ENCODE measurements around the gene ARHGAP22. TPM values are rescaled to one million over a fixed set of nuclear protein-coding genes. Genes with fewer than 3 reads are reported as not detected.

Gene ARHGAP22
- total RNA-seq, 1 experiment from 2014 or later: 0.53 TPM

DNA sequence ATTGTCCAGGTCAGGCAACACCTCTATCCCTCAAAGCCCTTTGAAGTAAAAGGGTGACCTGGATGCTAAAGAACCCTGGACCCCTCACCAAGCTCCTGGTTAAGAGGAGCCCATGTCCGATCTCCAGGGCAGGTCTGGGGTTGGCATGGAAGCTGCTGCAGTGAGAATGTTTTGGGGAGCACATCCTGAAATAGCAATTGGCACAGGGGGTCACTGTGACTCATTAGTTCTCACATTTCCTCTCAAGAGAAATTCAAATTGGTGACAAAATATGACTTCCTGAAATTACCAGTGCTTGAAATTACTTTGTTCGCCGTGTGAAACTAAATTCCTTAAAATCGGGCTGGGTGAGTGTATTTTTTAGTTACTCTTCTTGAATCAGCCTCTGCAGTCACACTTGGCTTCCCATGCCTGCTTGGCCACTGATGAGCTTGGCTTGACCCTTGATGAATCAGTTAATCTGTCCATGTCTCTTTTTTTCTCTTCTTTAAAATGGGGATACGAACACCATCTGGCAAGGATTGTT lies 18.8 kb upstream of the ARHGAP22 start:
- Histone ChIP-seq H3K27me3 (replicated peaks) (no peaks in the 10 kb centered on the region), H3K4me1 (replicated peaks) (no peaks in the 10 kb centered on the region), H3K36me3 (no peaks in the 10 kb centered on the region), H3K4me3 (no peak overlapping the region), H3K27ac (no peak overlapping the region), H3K9me3 (replicated peaks) (no peaks in the 10 kb centered on the region)
- no peak for DNase-seq (ENCODE audit: low read depth in 1 of 2, low spot score in 2 of 2)

DNA sequence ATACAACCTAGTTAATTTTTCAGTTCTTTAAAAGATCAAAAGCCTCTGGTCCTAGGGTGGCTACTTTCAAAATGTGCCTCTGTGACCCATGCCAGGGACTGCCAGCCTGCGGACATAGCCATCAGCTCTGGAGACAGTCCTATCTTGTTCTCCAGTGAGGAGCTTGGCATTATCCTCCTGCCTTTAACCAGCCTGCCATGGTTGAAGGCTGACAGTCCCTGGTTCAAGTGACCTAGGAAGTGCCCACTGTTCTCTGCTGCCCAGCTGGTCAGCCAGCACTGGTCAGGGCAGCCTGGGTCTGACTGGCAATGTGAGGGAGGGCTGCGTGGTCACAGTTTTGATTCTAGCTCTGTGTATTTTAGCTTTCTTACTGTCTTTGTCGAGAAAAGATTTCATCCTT lies 18.1 kb upstream of the ARHGAP22 start:
- DNase-seq (ENCODE audit: low read depth in 1 of 2, low spot score in 2 of 2): no peak
- H3K4me3 ChIP-seq: no peak overlapping the region
- H3K27me3 ChIP-seq (replicated peaks): no peaks in the 10 kb centered on the region
- no peaks in the 10 kb centered on the region for H3K9me3 ChIP-seq (replicated peaks)
- H3K27ac ChIP-seq: no peak overlapping the region
- no peaks in the 10 kb centered on the region for H3K4me1 ChIP-seq (replicated peaks)
- no peaks in the 10 kb centered on the region for H3K36me3 ChIP-seq

- Histone ChIP-seq H3K36me3 (no peaks in the 10 kb centered on the region), H3K9me3 (replicated peaks) (no peaks in the 10 kb centered on the region), H3K4me1 (replicated peaks) (no peaks in the 10 kb centered on the region), H3K27ac (no peak overlapping the region), H3K4me3 (no peak overlapping the region), H3K27me3 (replicated peaks) (no peaks in the 10 kb centered on the region)
- no peak for DNase-seq (ENCODE audit: low read depth in 1 of 2, low spot score in 2 of 2)
These were observed 15.8 kb upstream of the ARHGAP22 start for GRCh38 chr10:48620719-48621118.

- H3K27me3 ChIP-seq (replicated peaks): no peaks in the 10 kb centered on the region
- no peaks in the 10 kb centered on the region for H3K36me3 ChIP-seq
- no peaks in the 10 kb centered on the region for H3K9me3 ChIP-seq (replicated peaks)
- DNase-seq (ENCODE audit: low read depth in 1 of 2, low spot score in 2 of 2): no peak
- no peak overlapping the region for H3K4me3 ChIP-seq
- H3K4me1 ChIP-seq (replicated peaks): no peaks in the 10 kb centered on the region
- H3K27ac ChIP-seq: no peak overlapping the region
These were observed 11.6 kb upstream of the ARHGAP22 start for GRCh38 chr10:48616436-48616835.

- no peaks in the 10 kb centered on the region for H3K4me1 ChIP-seq (replicated peaks)
- H3K36me3 ChIP-seq: no peaks in the 10 kb centered on the region
- H3K27ac ChIP-seq: no peak overlapping the region
- DNase-seq (ENCODE audit: low read depth in 1 of 2, low spot score in 2 of 2): no peak
- no peaks in the 10 kb centered on the region for H3K9me3 ChIP-seq (replicated peaks)
- no peak overlapping the region for H3K4me3 ChIP-seq
- no peaks in the 10 kb centered on the region for H3K27me3 ChIP-seq (replicated peaks)
These were observed 9.9 kb upstream of the ARHGAP22 start for GRCh38 chr10:48614481-48615390.

DNA sequence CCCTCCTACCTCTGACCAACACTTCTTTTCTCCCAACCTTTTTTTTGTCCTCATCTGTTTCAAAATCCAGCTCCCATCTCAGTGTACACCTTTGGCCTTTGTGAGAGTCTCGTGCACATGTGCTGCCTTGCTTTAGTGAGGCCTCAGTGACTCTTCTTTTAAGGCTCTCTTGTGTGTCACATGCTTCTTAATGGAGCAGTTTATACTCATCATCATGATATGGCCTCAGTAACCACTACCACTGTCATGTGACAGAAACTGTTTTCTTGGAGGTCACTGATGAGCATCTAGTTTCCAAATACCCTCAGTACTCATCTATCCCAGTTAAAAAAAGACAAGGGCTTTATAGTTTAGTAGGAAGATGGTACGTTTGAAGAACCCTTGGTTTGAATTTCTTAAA lies 8.1 kb upstream of the ARHGAP22 start:
- Histone ChIP-seq H3K9me3 (replicated peaks) (no peaks in the 10 kb centered on the region), H3K36me3 (no peaks in the 10 kb centered on the region), H3K4me1 (replicated peaks) (peaks cover 4% of the 10 kb centered on the region; the same call in 1 of the 2 replicates), H3K4me3 (no peak overlapping the region), H3K27me3 (replicated peaks) (no peaks in the 10 kb centered on the region), H3K27ac (no peak overlapping the region)
- no peak for DNase-seq (ENCODE audit: low read depth in 1 of 2, low spot score in 2 of 2)

DNA sequence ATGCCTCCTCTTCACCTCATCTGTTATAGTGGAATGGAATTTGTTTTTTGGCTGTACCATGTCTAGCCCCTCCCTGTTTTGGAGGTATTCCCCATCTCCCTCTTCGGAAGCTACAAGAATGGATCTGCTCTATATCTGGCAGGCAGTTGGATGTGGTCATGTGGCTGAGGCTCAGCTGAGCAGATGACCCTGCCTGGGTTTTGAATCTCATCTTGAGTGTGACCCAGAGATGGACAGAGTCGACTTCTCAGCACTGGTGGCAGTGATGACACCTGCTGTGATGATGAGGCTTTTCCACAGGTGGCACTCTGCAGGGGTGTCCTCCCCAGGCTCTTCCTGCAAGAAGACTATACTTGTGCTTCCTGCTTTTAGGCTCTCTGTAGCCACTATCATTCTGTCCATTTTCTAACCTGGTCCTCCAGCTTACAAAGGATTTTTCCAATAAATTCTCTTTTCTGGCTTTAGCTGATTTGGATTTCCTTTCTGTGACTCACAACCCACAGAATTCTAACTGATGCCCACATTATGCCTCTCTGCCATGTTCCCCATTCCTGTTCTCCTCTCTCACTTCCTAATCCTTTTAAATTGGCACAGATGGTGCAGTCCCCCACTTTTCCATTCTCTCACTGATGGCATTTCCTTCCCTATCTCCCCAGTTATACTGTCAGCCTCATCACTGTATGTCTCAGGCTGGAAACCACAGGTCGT lies 7.5 kb upstream of the ARHGAP22 start:
- H3K36me3 ChIP-seq: no peaks in the 10 kb centered on the region
- H3K4me1 ChIP-seq (replicated peaks): peaks cover 10% of the 10 kb centered on the region
- DNase-seq (ENCODE audit: low read depth in 1 of 2, low spot score in 2 of 2): peak in 1 of 2 experiments; percentile 9
- no peaks in the 10 kb centered on the region for H3K27me3 ChIP-seq (replicated peaks)
- no peak overlapping the region for H3K4me3 ChIP-seq
- no peak overlapping the region for H3K27ac ChIP-seq
- no peaks in the 10 kb centered on the region for H3K9me3 ChIP-seq (replicated peaks)

DNA sequence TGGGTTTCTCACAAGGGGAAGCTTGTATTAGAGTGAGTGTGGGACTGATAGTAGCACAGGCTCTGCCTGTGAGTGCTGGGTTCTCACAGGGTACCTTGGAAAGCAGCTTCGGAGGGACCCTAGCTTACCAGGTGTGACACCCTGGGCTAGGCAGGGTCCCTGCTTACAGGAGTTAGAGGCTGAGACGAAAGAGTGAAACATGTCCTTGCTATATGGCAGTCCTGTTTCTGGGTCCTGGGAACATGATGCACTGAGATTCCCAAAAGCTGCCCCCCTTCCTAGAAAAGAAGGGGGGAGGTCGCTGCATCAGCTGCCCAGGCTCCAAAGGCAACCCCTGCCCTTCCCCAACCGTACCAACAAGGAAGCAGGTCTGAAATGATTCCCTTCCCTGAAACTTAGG lies 6.3 kb upstream of the ARHGAP22 start:
- no peak overlapping the region for H3K27ac ChIP-seq
- no peak overlapping the region for H3K4me3 ChIP-seq
- no peaks in the 10 kb centered on the region for H3K9me3 ChIP-seq (replicated peaks)
- no peaks in the 10 kb centered on the region for H3K27me3 ChIP-seq (replicated peaks)
- H3K36me3 ChIP-seq: no peaks in the 10 kb centered on the region
- H3K4me1 ChIP-seq (replicated peaks): peaks cover 23% of the 10 kb centered on the region
- peak in 1 of 2 experiments; percentile 5 for DNase-seq (ENCODE audit: low read depth in 1 of 2, low spot score in 2 of 2)

DNA sequence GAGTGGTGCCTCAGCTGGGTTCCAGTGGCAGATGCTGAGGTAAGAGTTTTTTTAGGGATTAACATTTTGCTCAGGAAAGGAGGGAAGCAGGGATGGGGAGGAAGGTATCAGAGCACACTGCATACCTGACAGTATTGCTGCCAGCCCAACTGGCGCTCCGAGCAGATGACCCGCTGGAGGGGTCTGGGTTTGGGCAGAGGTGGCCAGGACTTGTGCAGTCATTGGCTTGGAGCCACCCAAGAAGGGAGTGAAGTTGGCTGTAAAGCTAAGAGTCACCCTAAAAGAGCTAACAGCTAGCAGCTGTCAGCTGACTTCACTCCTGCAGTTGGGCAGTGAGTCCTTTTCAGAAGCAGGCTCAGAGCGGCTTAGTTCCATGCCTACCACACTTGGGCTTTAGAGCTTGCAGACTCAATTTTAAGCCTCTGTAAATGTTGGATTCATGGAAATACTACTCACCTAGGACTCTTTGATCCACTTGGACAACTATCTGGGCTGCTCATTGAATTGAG lies 5.8 kb upstream of the ARHGAP22 start:
- peak in 1 of 2 experiments; percentile 25 for DNase-seq (ENCODE audit: low read depth in 1 of 2, low spot score in 2 of 2)
- peaks cover 28% of the 10 kb centered on the region for H3K4me1 ChIP-seq (replicated peaks)
- H3K27ac ChIP-seq: no peak overlapping the region

GRCh38 chr10:48609899-48610584 lies 5.2 kb upstream of the ARHGAP22 start:
- Histone ChIP-seq H3K36me3 (no peaks in the 10 kb centered on the region), H3K27ac (no peak overlapping the region), H3K27me3 (replicated peaks) (no peaks in the 10 kb centered on the region), H3K4me1 (replicated peaks) (peaks cover 31% of the 10 kb centered on the region), H3K9me3 (replicated peaks) (no peaks in the 10 kb centered on the region), H3K4me3 (no peak overlapping the region)
- peak in 1 of 2 experiments; percentile 11 for DNase-seq (ENCODE audit: low read depth in 1 of 2, low spot score in 2 of 2)

More for the DNA sequence above, 5.8 kb upstream of the ARHGAP22 start:
- H3K4me3 ChIP-seq: no peak overlapping the region
- no peaks in the 10 kb centered on the region for H3K36me3 ChIP-seq
- no peaks in the 10 kb centered on the region for H3K9me3 ChIP-seq (replicated peaks)
- H3K27me3 ChIP-seq (replicated peaks): no peaks in the 10 kb centered on the region

DNA sequence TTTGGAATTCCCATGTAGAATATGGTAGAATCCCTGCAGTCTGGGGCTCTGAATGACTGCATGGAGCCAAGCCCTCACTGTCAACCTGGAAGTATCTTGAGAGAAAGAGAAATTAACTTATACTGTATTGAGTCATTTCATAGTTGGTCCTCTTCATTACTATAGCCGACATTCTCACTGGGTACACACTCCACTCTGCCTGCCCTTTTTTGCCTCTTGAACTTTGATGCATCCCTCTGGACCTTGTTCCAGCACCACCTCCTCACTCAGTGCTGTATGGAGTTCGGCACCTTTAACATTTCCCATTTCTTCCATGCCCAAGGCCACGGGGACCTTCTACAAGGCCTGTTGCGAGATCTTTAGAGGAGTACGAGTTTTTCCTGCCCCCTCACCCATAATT lies 4.6 kb upstream of the ARHGAP22 start:
- Histone ChIP-seq H3K27me3 (replicated peaks) (no peaks in the 10 kb centered on the region), H3K9me3 (replicated peaks) (no peaks in the 10 kb centered on the region), H3K27ac (no peak overlapping the region), H3K4me1 (replicated peaks) (peaks cover 35% of the 10 kb centered on the region), H3K36me3 (no peaks in the 10 kb centered on the region; the same call in 1 of the 2 replicates), H3K4me3 (no peak overlapping the region)
- peak in 1 of 2 experiments; percentile 2 for DNase-seq (ENCODE audit: low read depth in 1 of 2, low spot score in 2 of 2)

GRCh38 chr10:48608976-48609375 lies 4.1 kb upstream of the ARHGAP22 start:
- H3K27ac ChIP-seq: no peak overlapping the region
- H3K4me3 ChIP-seq: no peak overlapping the region
- no peaks in the 10 kb centered on the region; the same call in 1 of the 2 replicates for H3K36me3 ChIP-seq
- peaks cover 39% of the 10 kb centered on the region for H3K4me1 ChIP-seq (replicated peaks)
- no peaks in the 10 kb centered on the region for H3K27me3 ChIP-seq (replicated peaks)
- peak in 1 of 2 experiments; percentile 13 for DNase-seq (ENCODE audit: low read depth in 1 of 2, low spot score in 2 of 2)
- no peaks in the 10 kb centered on the region for H3K9me3 ChIP-seq (replicated peaks)

DNA sequence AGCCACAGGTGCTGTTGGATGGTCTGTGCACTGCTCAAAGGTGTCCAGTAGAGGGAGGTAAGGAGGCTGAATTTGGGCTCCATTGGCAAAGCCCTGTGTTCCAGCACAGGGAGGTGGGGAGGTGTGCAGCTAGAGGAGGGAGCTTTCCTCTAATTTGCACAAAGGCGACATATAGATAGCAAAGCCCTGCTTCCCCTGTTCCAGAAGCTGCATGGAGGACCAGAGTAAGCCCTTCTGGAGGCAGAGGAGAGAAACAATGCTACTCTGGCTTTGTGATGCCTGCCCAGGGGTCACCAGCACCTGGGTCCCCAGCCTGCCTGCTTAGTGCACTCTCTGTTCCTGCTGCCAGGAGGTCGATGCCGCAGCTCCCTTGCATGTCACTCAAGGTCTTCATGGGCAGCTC lies 3.4 kb upstream of the ARHGAP22 start:
- Histone ChIP-seq H3K4me1 (replicated peaks) (peaks cover 40% of the 10 kb centered on the region), H3K27me3 (replicated peaks) (no peaks in the 10 kb centered on the region), H3K36me3 (no peaks in the 10 kb centered on the region; the same call in 1 of the 2 replicates), H3K27ac (no peak overlapping the region), H3K9me3 (replicated peaks) (no peaks in the 10 kb centered on the region), H3K4me3 (no peak overlapping the region)
- DNase-seq (ENCODE audit: low read depth in 1 of 2, low spot score in 2 of 2): peak in 1 of 2 experiments; percentile 45

Data from SJSA1 (cell line).